ENCODE measurements around the gene B3GALT6. TPM values are rescaled to one million over a fixed set of nuclear protein-coding genes. Genes with fewer than 3 reads are reported as not detected.

B3GALT6 gene
- total RNA-seq, 4 donors from 2014 or later = 1.8 to 23.5 (median 17.6) TPM

- H3K9me3 ChIP-seq = no peaks in the 10 kb centered on the region
- H3K36me3 ChIP-seq = no peaks in the 10 kb centered on the region
- no peaks in the 10 kb centered on the region for H3K4me1 ChIP-seq
- DNase-seq = no peak
- TF ChIP-seq CTCF (IDR thresholded peaks at IDR 0.05) (no peak), POLR2A (IDR thresholded peaks at IDR 0.05) (no peak)
- no peaks in the 10 kb centered on the region for H3K27me3 ChIP-seq
- no peak overlapping the region for H3K27ac ChIP-seq
- intact Hi-C loops (cut with DNase I; ENCODE audit: low total_unique reads) = no loop called here
- no peak overlapping the region for H3K4me3 ChIP-seq
Measured at GRCh38 chr1:1218524-1219200, 13.4 kb upstream of the B3GALT6 start.

GRCh38 chr1:1219341-1219740 is 12.7 kb upstream of the B3GALT6 start:
- Histone ChIP-seq H3K27ac (no peak overlapping the region), H3K9me3 (no peaks in the 10 kb centered on the region), H3K4me3 (no peak overlapping the region), H3K4me1 (no peaks in the 10 kb centered on the region), H3K27me3 (no peaks in the 10 kb centered on the region), H3K36me3 (no peaks in the 10 kb centered on the region)
- TF ChIP-seq CTCF (IDR thresholded peaks at IDR 0.05) (no peak), POLR2A (IDR thresholded peaks at IDR 0.05) (no peak)
- intact Hi-C loops (cut with DNase I; ENCODE audit: low total_unique reads) = no loop called here
- DNase-seq = no peak

GRCh38 chr1:1220197-1220596 is 11.8 kb upstream of the B3GALT6 start:
- Histone ChIP-seq H3K27ac (no peak overlapping the region), H3K9me3 (no peaks in the 10 kb centered on the region), H3K4me1 (no peaks in the 10 kb centered on the region), H3K27me3 (no peaks in the 10 kb centered on the region), H3K36me3 (no peaks in the 10 kb centered on the region), H3K4me3 (no peak overlapping the region)
- DNase-seq = no peak
- no peak for TF ChIP-seq CTCF (IDR thresholded peaks at IDR 0.05)
- TF ChIP-seq POLR2A (IDR thresholded peaks at IDR 0.05) = no peak
- intact Hi-C loops (cut with DNase I; ENCODE audit: low total_unique reads) = no loop called here

GRCh38 chr1:1221887-1222574 is 10.0 kb upstream of the B3GALT6 start:
- DNase-seq = no peak
- intact Hi-C loops (cut with DNase I; ENCODE audit: low total_unique reads) = no loop called here
- Histone ChIP-seq H3K4me1 (no peaks in the 10 kb centered on the region), H3K36me3 (no peaks in the 10 kb centered on the region), H3K27ac (no peak overlapping the region), H3K4me3 (no peak overlapping the region), H3K9me3 (no peaks in the 10 kb centered on the region), H3K27me3 (no peaks in the 10 kb centered on the region)
- TF ChIP-seq CTCF (IDR thresholded peaks at IDR 0.05) (no peak), POLR2A (IDR thresholded peaks at IDR 0.05) (no peak)

- no peak overlapping the region for H3K4me3 ChIP-seq
- H3K27me3 ChIP-seq = no peaks in the 10 kb centered on the region
- no peaks in the 10 kb centered on the region for H3K4me1 ChIP-seq
- no peaks in the 10 kb centered on the region for H3K9me3 ChIP-seq
- DNase-seq = no peak
- intact Hi-C loops (cut with DNase I; ENCODE audit: low total_unique reads) = no loop called here
- no peak overlapping the region for H3K27ac ChIP-seq
- TF ChIP-seq POLR2A (IDR thresholded peaks at IDR 0.05) (no peak), CTCF (IDR thresholded peaks at IDR 0.05) (no peak)
- no peaks in the 10 kb centered on the region for H3K36me3 ChIP-seq
Measured at GRCh38 chr1:1222575-1223225, 9.3 kb upstream of the B3GALT6 start.

Measured in uterus (tissue), 4 donors.